Ovary (tissue), 3 donors: ENCODE data around the gene CHST12.

Experiments used
- EP300 ChIP-seq: sonication (generic); formaldehyde crosslinking; IDR thresholded peaks from one replicate; pipeline ENCODE4 v1.6.1; 2017; ENCODE audit warnings: antibody characterized with exemption
- POLR2A ChIP-seq: fragments of 450-650 bp; IDR thresholded peaks from one replicate; pipeline ENCODE4 v1.6.1; 2017; ENCODE audit warnings: antibody characterized with exemption, mild to moderate bottlenecking, moderate library complexity
- TF ChIP-seq, protein P1 (sequence below), 3 donors: fragments of 450-650 bp in 2 of 3; fragments of 200-600 bp in 1 of 3; IDR thresholded peaks; one replicate each; pipeline versions ENCODE4 v1.5.1 to v1.8.0; 2016 to 2022; ENCODE audit warnings: antibody characterized with exemption in 3 of 3, mild to moderate bottlenecking in 1 of 3
- donor health status: DM: no; HTN: no; CAD: no.

DNA sequence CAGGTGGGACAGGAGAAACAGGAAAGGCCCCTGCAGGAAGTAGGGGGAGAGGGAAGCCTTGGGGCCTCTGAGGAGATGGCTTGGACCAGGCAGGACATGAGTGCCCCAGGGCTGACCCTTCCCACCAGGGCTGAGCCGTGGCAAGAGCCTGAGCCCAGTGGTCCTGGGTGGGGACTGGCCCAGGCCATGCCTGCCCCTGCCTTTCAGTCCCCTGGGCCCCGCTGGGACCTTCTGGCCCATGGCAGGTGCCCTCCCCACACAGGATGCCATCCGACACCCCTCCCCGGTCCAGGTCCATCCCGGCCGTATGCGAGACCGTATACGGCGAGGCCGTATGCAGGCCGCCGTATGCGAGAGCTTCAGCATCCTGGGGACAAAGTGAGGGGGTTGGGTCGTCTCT, 70.8 kb downstream of the CHST12 start:
- TF ChIP-seq, protein P1, sequence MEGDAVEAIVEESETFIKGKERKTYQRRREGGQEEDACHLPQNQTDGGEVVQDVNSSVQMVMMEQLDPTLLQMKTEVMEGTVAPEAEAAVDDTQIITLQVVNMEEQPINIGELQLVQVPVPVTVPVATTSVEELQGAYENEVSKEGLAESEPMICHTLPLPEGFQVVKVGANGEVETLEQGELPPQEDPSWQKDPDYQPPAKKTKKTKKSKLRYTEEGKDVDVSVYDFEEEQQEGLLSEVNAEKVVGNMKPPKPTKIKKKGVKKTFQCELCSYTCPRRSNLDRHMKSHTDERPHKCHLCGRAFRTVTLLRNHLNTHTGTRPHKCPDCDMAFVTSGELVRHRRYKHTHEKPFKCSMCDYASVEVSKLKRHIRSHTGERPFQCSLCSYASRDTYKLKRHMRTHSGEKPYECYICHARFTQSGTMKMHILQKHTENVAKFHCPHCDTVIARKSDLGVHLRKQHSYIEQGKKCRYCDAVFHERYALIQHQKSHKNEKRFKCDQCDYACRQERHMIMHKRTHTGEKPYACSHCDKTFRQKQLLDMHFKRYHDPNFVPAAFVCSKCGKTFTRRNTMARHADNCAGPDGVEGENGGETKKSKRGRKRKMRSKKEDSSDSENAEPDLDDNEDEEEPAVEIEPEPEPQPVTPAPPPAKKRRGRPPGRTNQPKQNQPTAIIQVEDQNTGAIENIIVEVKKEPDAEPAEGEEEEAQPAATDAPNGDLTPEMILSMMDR (IDR thresholded peaks at IDR 0.05) = no peak
- TF ChIP-seq POLR2A = no peak
- TF ChIP-seq EP300 = no peak
